HG02852 (cell line): ENCODE results near the gene AGMO.

Source experiments
- ATAC-seq: cut with Tn5 transposase; IDR thresholded peaks from one replicate; pipeline ENCODE4 v1.9.1; 2021; ENCODE audit warnings: mild to moderate bottlenecking, moderate library complexity; ENCODE audit not compliant: unreplicated experiment

The AGMO gene

DNA sequence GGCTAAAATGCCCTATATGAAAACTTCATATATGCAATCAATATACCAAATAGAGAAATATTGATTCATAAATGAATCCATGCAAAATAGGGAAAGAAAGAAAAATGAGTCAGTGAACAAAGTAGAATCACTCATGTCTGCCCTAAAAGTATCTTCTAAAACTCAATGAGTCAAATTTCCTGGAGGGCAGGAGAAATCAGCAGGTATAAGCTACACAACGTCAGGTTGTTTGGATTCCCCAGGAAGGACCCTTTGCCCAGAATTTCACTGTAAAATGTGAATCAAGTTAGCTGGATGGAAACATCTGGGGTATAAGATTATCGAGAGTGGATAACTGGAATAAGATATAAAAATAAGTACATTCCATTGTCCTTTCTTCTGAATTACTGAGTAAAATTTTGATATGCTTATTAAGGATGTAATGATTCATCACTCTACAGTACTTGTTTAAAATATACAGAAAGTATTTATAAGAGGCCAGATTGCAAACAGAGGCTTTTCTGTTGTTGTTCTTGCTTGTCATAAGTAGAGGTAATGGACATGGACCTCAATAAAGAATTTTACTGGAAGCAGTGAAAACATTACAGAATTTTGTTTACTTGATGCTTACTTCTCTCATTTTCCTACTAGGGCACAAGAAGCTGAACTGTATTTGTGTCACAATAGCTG, 99.0 kb downstream of the AGMO start:
- no peak for ATAC-seq

- ATAC-seq = no peak
These were observed 100.2 kb downstream of the AGMO start for GRCh38 chr7:15461576-15461975.

GRCh38 chr7:15459018-15459615, 102.7 kb downstream of the AGMO start:
- no peak for ATAC-seq

- ATAC-seq = no peak
These were observed 103.5 kb downstream of the AGMO start for GRCh38 chr7:15457990-15458955.

GRCh38 chr7:15452670-15453069, 109.1 kb downstream of the AGMO start:
- no peak for ATAC-seq

DNA sequence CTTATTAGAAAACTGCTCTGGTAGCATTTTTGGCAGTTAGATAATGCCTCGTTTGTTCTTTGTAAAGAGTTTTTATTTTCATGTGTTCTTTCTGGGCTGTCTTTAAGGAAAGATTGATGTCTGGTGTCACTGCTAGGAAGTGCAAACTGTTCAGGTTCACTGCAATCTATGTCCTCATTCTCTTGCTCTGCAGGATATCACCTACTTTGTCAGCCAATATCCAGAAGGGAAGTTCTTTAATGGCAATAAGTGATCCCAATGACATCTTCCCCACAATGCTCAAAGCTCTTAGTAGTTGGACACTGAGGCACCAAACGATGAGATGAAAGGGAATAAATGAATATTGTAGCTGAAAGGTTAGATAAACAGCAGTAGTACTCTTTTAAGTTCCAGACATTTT, 115.1 kb downstream of the AGMO start:
- no peak for ATAC-seq

DNA sequence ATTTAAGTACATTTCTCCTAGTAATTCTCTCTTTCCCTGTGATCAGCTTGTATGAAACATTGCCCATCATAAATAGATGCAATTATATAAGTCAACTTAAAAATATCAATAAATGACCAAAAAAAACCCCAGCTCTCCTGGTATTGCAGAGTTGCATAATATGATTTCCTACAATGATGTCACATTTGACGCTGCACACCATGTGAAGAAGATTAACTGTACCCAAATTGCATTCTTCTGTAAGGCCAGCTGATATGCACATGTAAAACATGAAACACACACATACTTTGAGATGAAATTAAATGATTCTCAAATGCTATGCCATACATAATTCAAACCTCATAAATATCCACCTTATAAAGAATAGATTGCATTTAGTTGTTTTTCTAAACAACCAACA, 115.5 kb downstream of the AGMO start:
- ATAC-seq = no peak

- no peak for ATAC-seq
These were observed 119.9 kb downstream of the AGMO start for GRCh38 chr7:15441915-15442314.

- no peak for ATAC-seq
These were observed 121.3 kb downstream of the AGMO start for GRCh38 chr7:15440482-15440881.

DNA sequence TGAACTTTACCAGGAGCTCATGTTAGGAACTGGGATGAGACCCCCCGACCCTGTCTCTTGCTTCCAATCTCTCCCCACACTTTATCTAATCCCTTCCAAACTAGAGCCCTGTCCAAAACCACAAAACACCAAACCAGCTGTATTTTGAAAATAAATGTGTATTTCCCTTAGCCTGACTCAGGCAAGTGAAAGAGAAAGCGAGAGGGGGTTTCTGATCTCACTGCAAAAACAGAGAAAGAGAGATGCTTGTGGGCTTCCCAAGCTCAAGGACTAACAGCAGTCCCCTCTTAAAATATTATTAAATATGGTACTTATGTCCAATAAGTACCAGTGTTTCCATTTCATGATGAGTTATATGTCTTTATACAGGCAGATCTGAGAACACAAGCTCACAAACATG, 122.0 kb downstream of the AGMO start:
- ATAC-seq = no peak

- no peak for ATAC-seq
These were observed 128.7 kb downstream of the AGMO start for GRCh38 chr7:15433151-15433550.

- no peak for ATAC-seq
These were observed 130.9 kb downstream of the AGMO start for GRCh38 chr7:15430911-15431310.

GRCh38 chr7:15430191-15430590, 131.6 kb downstream of the AGMO start:
- no peak for ATAC-seq

- ATAC-seq = no peak
These were observed 137.3 kb downstream of the AGMO start for GRCh38 chr7:15424468-15424867.

GRCh38 chr7:15419596-15419995, 142.2 kb downstream of the AGMO start:
- ATAC-seq = no peak

DNA sequence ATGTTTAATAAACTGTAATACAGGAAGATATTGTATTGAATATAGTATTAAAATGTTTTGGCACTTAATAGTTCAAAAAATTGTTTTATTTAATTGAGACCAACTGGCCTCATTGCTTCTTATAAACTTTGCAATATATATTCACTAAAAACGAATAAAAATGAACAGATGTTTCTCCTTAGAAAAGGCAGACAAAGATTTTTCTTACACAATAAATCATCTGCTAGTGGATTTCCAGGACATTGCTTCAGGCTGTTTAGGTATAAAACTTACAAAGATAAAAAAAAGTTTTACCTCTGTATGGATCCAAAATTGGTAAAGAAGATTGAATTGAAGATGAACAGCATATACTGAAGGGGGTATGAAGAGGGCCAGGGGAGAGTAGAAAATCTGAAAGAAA, 143.6 kb downstream of the AGMO start:
- no peak for ATAC-seq

DNA sequence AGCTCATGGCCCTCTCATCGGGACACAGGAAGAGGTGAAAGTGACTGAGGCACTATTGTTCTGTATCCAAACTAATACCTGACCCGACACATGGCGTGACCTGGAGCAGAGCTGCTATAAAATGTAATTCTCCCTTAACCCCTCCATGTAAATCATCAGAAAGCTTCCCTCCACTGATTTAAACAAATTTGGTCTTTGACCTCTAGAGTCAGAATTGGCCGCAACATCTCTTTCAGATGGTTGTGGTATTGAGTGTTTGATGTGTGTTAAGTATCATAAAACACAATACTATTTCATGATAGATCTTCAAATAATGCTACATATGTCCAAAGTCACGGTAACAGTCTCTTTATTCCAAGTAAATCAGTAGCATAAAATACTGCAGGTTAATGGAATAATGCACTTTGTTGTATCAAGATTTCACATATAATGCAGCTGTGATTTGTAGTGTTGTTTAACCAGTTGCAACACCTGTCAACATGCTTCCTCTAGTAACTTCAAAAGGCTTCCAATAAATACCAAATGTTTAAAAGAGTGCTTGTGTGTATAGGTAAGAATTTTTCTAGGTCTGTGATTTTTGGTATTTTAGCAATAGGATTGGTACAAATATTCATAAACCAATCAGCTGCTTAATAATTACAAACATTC, 144.3 kb downstream of the AGMO start:
- ATAC-seq = no peak

- ATAC-seq = no peak
These were observed 150.8 kb downstream of the AGMO start for GRCh38 chr7:15411019-15411418.

- ATAC-seq = no peak
These were observed 153.9 kb downstream of the AGMO start for GRCh38 chr7:15407910-15408309.

DNA sequence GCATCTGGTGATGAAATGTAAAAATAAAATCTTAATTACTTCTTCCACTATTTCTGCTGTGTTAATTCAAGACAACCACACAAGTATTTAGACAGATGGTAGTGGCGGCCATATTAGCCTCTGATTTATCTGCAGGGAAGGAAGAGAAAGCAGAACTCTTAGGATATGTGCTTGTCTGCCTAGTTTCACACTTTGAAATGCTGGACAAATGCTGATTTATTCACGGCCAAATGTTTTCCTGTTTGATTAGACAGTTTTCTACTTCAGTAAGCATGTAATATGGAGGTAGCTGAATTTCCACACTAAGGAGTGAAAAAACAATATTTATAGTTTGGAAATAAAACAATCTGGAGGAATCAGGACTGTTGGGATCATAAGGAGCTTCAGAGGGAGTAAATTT, 158.1 kb downstream of the AGMO start:
- no peak for ATAC-seq

GRCh38 chr7:15403315-15403714, 158.5 kb downstream of the AGMO start:
- ATAC-seq = no peak
